HEK293 (cell line): ENCODE results near the gene BDKRB1.

Experiments
- BCL6B ChIP-seq: fragments of 450-650 bp; formaldehyde crosslinking; IDR thresholded peaks from 2 replicates; pipeline ENCODE4 v1.5.1; 2017; ENCODE audit warnings: missing biosample characterization, missing genetic modification characterization
- CTCF ChIP-seq: fragments of 450-650 bp; formaldehyde crosslinking; IDR thresholded peaks from 2 replicates; pipeline ENCODE4 v1.5.1; 2016; ENCODE audit warnings: missing biosample characterization, missing genetic modification characterization
- SCRT2 ChIP-seq: fragments of 450-650 bp; formaldehyde crosslinking; IDR thresholded peaks from 2 replicates; pipeline ENCODE4 v1.5.1; 2016; ENCODE audit warnings: missing biosample characterization, missing genetic modification characterization
- SP2 ChIP-seq: fragments of 450-650 bp; formaldehyde crosslinking; IDR thresholded peaks from 2 replicates; pipeline ENCODE4 v1.5.1; 2016; ENCODE audit warnings: missing biosample characterization, missing genetic modification characterization
- YY1 ChIP-seq: fragments of 450-650 bp; formaldehyde crosslinking; IDR thresholded peaks from 2 replicates; pipeline ENCODE4 v1.5.1; 2018; ENCODE audit warnings: missing biosample characterization, missing genetic modification characterization
- ZNF133 ChIP-seq: fragments of 450-650 bp; formaldehyde crosslinking; IDR thresholded peaks from 2 replicates; pipeline ENCODE4 v1.5.1; 2016; ENCODE audit warnings: missing biosample characterization, missing genetic modification characterization
- ZNF184 ChIP-seq: fragments of 450-650 bp; IDR thresholded peaks from 2 replicates; pipeline ENCODE4 v1.5.1; 2018; ENCODE audit warnings: missing biosample characterization, mild to moderate bottlenecking, missing genetic modification characterization
- ZNF280D ChIP-seq: fragments of 450-650 bp; formaldehyde crosslinking; IDR thresholded peaks from 2 replicates; pipeline ENCODE4 v1.5.1; 2016; ENCODE audit warnings: missing biosample characterization, missing genetic modification characterization
- ZNF362 ChIP-seq: fragments of 450-650 bp; formaldehyde crosslinking; IDR thresholded peaks from 2 replicates; pipeline ENCODE4 v1.5.1; 2016; ENCODE audit warnings: missing biosample characterization, missing genetic modification characterization
- ZNF398 ChIP-seq: fragments of 450-650 bp; formaldehyde crosslinking; IDR thresholded peaks from 2 replicates; pipeline ENCODE4 v1.5.1; 2017; ENCODE audit warnings: missing biosample characterization, missing genetic modification characterization
- ZNF449 ChIP-seq: fragments of 450-650 bp; formaldehyde crosslinking; IDR thresholded peaks from 2 replicates; pipeline ENCODE4 v1.5.1; 2017; ENCODE audit warnings: missing biosample characterization, mild to moderate bottlenecking, missing genetic modification characterization, moderate library complexity
- ZNF776 ChIP-seq: fragments of 450-650 bp; formaldehyde crosslinking; IDR thresholded peaks from 2 replicates; pipeline ENCODE4 v1.5.0; 2017; ENCODE audit warnings: missing biosample characterization, missing genetic modification characterization, borderline replicate concordance
- ZNF792 ChIP-seq: fragments of 450-650 bp; formaldehyde crosslinking; IDR thresholded peaks from 2 replicates; pipeline ENCODE4 v1.5.1; 2016; ENCODE audit warnings: missing biosample characterization, missing genetic modification characterization

- TF ChIP-seq SCRT2 (tag by site-specific recombination) = no peak
- TF ChIP-seq ZNF133 (tag by site-specific recombination) = no peak
- TF ChIP-seq CTCF = no peak
- TF ChIP-seq BCL6B (tag by site-specific recombination) = peak; percentile 91
- TF ChIP-seq ZNF398 (tag by site-specific recombination) = no peak
- no peak for TF ChIP-seq ZNF280D
- no peak for TF ChIP-seq SP2 (tag by site-specific recombination)
- TF ChIP-seq ZNF184 = no peak
- no peak for TF ChIP-seq YY1 (tag by site-specific recombination)
- TF ChIP-seq ZNF449 = no peak
- no peak for TF ChIP-seq ZNF362 (tag by site-specific recombination)
- TF ChIP-seq ZNF776 (tag by site-specific recombination) = no peak
- TF ChIP-seq ZNF792 = no peak
Measured at GRCh38 chr14:96267336-96267735, 11.3 kb downstream of the BDKRB1 start.
